Measurements from ENCODE around the gene PHLDA1. TPM values are rescaled to one million over a fixed set of nuclear protein-coding genes. Genes with fewer than 3 reads are reported as not detected.

Gene PHLDA1
- total RNA-seq, 1 experiment from 2014 or later, result 34.9 TPM

- TF ChIP-seq ARID4B (CRISPR knock-in tag; IDR thresholded peaks at IDR 0.05; ENCODE audit: borderline replicate concordance) (no peak), ELF4 (CRISPR knock-in tag; IDR thresholded peaks at IDR 0.05; ENCODE audit: low read depth) (no peak), AFF4 (CRISPR knock-in tag; IDR thresholded peaks at IDR 0.05; ENCODE audit: borderline replicate concordance) (no peak), ZNF423 (CRISPR knock-in tag; IDR thresholded peaks at IDR 0.05) (no peak), E2F5 (CRISPR knock-in tag; IDR thresholded peaks at IDR 0.05) (no peak), HMGXB4 (CRISPR knock-in tag; IDR thresholded peaks at IDR 0.05) (no peak)
These were observed 9.1 kb downstream of the PHLDA1 start (continued) for GRCh38 chr12:76022506-76022905.

- H3K27ac Mint-ChIP-seq, result peak overlapping the region; percentile 77
- TF ChIP-seq PRDM15 (CRISPR knock-in tag; IDR thresholded peaks at IDR 0.05) (no peak), E2F1 (CRISPR knock-in tag; IDR thresholded peaks at IDR 0.05) (no peak), ATF3 (CRISPR knock-in tag; conservative IDR thresholded peaks at IDR 0.05) (no peak), ZNF532 (CRISPR knock-in tag; IDR thresholded peaks at IDR 0.05; ENCODE audit: borderline replicate concordance) (no peak), EMX1 (CRISPR knock-in tag; IDR thresholded peaks at IDR 0.05) (no peak), RORB (CRISPR knock-in tag; IDR thresholded peaks at IDR 0.05) (no peak)
These were observed 10.6 kb downstream of the PHLDA1 start for GRCh38 chr12:76020731-76021672.

More at GRCh38 chr12:76020731-76021672, 10.6 kb downstream of the PHLDA1 start:
- Mint-ChIP-seq H3K36me3 (no peaks in the 10 kb centered on the region), H3K4me1 (peaks cover 51% of the 10 kb centered on the region), H3K27me3 (ENCODE audit: low read depth) (no peaks in the 10 kb centered on the region), H3K4me3 (no peak overlapping the region), H3K9me3 (no peaks in the 10 kb centered on the region)
- ChIA-PET POLR2A (interaction anchor here (0.6 kb wide), 1 partner anchor 395 kb away, joined by 3 read pairs; no protein-coding TSS in a partner anchor), CTCF (interaction anchor here (1.3 kb wide), 1 partner anchor 93 kb away, joined by 3 read pairs; no protein-coding TSS in a partner anchor)
- ATAC-seq, result no peak
- no peak for DNase-seq (ENCODE audit: low spot score)

Measured in WTC11 (cell line).